NCI-H524 treated with DMSO at 0.1 percent for 48 hours (cell line): Measurements from ENCODE around the gene ACER2.
"Not testable (repeated sequence)": the region's sequence is repeated elsewhere in the genome, so short reads cannot be mapped to it uniquely, and the experiment has no call there.

Experiments
- DNase-seq: peaks from one replicate; lab custom pipeline; 2025; lab: John Stamatoyannopoulos, UW

The ACER2 gene

DNA sequence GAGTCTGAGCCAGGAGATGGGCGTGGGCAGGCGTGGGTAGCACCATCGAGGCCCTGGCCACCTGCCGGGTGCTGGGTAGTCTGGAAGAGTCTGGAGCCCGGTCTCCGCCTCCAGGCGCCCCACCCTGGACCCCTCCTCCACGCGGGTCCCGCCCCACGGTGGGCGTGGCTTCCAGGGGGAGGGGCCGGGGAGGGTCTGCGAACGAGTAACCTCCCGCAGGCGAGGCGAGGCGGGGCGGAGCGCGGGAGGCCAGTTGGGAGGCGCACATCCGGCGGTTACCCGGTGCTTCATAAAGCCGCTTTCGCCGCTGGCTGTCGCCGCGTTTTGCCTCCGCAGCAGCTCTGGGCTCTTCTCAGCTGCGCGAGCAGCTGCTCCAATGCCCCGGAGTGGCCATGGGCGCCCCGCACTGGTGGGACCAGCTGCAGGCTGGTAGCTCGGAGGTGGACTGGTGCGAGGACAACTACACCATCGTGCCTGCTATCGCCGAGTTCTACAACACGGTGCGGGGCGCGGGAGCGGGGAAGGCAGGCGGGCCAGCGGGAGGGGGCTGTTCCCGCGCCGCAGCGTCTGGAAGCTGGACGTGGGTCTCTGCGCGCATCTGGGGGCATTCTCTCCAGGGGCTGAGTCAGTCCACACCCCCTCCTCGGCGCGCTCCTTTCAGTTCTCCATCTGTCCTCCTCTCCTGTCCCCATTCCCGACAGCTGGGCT, at the start of gene ACER2:
TSS of gene ACER2 (plus strand) at position 317 of the 708 bp plus-strand sequence. CDS start at position 393, 76 bp downstream.
- peak; percentile 58 for DNase-seq

DNA sequence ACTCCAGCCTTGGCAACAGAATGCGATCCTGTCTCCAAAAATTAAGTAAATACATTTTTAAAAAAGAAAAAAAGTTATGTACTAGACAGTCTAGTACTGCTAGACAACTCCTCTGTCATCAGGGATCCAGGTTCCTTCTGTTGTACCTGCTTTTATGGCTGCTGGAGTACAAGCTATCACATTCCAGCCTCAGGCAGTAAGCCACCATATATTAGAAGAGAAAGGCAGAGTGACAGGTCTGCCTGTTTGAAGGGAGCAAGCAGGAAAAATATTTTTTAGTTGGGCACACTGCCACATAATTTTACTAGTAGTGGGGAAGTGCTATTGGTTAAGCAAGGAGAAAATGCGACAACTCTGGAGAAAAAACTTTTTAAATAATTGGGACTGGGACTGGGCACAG, 39.7 kb upstream of the ACER2 start:
- no peak for DNase-seq

DNA sequence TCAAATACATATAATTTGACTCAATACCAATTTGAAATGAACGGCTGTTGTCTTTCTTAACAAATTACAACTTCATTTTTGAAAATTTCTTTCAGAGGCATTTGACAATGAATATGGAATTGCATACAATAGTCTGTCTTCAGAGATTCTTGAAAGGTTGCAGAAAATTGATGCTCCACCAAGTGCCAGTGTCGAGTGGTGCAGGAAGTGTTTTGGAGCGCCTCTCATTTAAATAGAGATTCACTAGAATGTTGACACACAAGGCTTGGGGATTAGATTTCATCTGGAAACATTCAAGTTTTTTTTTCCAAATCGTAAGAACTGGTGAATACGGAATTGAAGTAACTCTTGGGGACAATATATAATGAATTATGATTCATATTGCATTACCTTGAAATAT, 36.9 kb upstream of the ACER2 start:
- DNase-seq: no peak

DNA sequence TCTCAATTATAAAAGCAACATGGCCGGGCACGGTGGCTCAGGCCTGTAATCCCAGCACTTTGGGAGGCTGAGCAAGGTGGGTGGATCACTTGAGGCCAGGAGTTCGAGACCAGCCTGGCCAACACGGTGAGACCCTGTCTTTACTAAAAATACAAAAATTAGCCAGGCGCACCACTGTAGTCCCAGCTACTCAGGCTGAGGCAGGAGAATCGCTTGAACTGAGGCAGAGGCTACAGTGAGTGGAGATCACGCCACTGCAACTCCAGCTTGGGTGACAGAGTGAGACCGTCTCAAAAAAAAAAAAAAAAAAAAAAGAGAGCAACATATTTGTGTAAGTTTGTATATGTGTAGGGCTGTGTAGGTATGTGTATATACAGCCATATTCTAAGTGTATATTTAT, 36.2 kb upstream of the ACER2 start:
- no peak for DNase-seq

DNA sequence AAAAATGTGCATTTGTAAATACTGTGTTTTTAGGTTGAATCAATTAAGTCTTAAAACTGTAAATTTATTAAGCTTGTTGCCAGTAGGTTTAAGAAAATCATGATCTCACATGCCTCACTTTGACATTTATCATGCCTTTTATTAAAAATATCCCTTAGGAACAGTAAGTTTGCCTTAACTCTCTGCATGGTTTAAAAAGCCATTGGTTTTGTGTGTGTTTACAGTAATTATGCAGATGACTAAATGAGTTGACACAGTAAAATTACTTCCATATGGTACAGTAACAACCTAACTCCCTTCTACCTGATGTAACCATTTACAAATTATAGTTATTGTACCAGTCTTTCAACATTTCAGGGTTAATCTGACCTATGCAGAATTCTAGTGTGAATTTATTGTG, 35.3 kb upstream of the ACER2 start:
- no peak for DNase-seq

DNA sequence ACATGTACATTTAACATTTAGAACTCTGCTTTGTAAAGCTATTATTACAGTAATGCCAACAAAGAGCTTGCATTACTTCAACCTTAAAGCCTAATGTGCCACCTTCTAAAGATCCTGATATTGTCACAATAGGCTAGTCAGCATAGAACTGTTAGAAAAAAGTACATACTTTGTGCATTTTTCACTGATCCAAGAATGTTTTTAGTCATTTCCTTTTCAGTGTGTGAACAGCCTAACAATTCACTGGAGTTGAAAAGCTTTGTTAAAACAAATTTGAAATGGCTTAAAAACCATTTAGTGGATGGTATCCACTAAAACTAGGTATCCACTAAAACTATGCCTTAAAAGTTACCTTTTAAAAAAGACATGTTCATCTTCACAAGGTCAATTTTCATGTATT, 33.3 kb upstream of the ACER2 start:
- DNase-seq: no peak

DNA sequence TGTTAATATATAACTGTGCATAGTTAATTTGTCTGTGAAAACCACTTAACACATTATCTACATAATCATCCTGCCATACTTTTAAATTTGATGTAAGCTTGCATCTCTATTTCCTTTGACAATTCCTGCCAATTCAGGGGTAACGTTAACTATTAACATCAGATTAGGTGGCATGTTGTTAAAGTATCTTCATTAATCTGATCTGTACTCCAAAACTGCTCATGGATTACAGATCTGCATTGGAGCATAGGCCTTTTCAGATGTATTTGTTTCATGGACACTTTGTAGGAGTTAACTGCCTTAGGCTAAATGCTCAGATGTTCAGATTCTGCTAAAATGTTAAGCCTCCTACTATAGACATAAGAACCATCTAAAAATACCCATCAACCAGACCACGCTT, 31.9 kb upstream of the ACER2 start:
- DNase-seq: no peak

DNA sequence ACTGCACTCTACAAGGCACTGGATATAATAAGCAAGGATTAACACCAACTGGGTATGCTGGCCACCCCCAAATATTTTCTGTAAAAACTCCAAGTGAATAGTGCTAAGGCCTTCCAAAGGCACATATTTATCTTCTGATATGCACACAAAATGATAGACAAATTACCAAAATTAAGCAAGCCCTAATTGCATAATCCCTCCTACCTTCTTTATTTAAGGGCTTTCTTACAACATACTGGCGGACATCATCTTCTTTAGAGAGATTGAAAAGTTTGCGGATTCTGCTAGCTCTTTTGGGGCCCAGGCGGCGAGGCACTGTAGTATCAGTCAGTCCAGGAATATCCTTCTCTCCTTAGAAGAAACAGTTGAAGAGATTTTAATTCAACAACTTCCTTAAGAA, 30.6 kb upstream of the ACER2 start:
- DNase-seq: no peak

DNA sequence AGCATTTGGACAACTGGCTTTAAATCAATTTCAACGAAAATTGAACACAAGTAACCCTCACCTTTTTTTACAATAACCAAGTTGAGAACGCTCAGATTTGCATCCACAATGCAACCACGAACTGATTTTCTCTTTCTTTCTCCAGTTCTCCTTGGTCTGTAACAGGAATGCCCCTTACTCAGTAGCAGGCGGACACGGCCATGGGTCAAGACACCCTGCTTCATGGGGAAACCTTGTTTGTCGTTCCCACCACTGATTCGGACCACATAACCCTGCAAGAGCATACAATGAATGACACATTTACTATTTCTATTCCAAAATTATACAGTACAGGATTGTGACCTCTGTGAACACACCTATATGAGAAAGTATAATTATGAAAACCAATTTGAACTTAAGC, 30.2 kb upstream of the ACER2 start:
- DNase-seq: no peak

DNA sequence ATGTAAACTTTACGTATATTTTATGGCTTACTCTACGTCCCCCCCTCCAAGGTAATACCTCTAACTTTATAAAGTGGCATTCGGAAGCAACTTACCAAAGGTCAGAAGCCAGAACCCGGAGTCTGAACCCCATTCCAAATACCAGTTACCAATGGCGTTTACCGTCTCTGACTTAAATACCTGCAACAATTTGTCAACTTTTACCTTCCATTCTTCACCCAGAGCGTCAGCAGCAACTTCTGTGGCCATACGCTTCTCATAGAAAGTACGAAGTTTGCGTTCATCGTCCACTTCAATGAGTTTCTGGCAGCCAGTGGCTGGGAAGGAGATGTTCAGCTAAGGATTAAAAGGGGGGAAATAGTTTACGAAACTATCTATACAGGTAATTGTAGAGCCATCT, 29.5 kb upstream of the ACER2 start:
- no peak for DNase-seq

DNA sequence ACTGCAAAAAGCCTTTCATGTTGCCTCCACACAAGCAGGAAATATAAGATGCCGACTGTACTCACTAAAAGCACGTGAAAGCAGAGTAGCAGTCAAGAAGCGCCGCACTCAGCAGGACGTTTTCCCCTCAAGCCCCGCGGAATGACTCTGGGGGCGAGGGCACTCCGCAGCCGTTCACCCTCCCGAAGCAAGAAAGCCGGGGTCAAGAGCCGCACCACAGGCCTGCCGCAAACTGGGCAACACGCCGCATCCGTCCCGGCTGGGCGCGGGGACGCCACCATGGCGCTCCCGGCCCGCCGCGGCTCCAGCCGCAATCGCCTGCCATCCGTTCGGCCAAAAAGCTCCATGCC, 29.1 kb upstream of the ACER2 start:
- no peak for DNase-seq

DNA sequence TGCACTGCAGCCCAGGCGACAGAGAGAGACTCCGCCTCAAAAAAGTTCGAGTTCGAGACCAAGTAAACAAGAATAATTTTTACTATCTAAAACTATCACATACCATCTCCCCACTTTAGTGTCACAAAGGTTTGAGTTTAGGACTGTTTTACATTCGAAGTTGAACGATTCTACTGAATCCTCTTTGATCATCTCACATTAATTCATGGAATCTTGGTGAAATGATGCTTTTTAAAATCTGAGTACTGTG, 28.1 kb upstream of the ACER2 start:
- no peak for DNase-seq

DNA sequence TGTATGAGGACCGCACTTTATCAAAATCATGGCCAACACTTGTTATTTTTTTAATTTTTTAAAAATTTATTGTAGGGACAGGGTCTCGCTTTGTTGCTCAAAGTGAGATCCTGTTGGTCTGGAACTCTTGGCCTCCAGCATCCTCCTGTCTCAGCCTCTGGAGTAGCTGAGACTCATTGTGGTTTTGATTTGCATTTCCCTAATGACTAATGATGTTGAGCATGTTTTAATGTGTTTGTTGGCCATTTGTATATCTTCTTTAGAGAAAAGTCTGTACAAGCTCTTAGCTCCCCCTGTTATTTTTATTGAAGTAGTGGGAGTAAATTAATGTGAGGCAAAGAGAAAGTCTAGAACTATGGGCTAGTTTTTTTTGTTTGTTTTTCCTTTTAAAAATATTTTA, 27.2 kb upstream of the ACER2 start:
- no peak for DNase-seq

DNA sequence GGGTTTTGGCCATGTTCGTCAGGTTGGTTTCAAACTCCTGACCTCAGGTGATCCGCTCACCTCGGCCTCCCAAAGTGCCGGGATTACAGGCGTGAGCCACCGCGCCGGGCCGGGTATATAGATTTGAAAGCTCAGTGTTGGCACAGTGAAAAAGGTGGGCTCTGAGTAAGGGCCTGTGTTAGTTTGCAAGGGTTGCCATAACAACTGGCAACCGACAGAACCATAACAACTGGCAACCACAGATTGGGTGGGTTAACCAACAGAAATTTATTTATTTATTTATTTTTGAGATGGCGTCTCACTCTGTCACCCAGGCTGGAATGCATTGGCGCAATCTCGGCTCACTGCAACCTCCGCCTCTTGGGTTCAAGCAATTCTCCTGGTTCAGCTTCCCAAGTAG, 23.6 kb upstream of the ACER2 start:
- DNase-seq: not testable (repeated sequence)

DNA sequence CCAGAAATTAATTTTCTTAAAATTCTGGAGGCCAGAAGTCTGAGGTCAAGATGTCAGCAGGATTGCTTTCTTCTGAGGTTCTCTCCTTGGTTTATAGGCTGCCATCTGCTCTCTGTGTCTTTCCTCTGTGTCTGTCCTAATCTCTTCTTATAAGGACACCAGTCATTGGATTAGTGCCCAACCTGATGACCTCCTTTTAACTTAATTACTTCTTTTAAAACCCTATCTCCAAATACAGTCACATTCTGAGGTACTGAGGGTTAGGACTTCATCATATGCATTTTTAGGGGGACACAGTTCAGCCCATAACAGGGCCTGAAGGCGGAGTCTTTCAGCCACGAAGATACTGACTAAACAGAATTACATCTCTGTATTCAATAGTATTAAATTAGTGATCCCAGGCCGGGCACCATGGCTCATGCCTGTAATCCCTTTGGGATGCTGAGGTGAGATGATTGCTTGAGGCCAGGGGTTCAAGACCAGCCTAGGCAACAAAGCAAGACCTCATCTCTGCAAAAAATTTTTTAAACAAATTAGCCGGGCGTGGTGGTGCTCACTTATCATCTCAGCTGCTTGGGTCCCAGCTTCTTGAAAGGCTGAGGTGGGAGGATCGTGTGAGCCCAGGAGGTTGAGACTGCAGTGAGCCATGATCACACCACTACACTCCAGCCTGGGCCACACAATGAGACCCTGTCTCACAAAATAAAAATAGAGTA, 22.9 kb upstream of the ACER2 start:
- peak; percentile 63 for DNase-seq

DNA sequence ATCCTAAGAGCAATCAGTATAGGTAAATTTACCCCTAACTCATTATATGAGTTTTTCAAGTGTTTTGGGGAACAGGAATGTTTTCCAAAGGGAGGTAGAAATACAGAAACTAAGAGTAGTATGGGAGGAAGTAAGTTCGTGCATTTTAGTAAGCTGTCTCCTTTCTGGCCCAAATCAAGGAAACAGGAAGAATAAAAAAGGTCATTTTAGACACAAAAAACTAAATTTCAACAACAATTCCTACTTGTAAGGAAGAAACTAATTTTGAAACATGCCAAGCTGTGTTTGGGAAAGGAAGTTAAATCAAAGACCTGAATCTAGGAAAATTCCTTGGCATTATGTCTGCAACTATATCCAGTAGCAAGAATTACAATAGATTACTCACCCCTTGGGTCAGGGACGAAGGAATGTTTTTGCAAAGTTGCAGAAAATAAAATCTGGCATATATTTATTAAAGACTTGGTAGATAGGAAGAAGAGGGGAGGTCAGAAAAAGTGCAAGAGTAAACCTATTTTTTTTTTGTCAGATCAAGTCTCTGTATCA, 22.2 kb upstream of the ACER2 start:
- no peak for DNase-seq

DNA sequence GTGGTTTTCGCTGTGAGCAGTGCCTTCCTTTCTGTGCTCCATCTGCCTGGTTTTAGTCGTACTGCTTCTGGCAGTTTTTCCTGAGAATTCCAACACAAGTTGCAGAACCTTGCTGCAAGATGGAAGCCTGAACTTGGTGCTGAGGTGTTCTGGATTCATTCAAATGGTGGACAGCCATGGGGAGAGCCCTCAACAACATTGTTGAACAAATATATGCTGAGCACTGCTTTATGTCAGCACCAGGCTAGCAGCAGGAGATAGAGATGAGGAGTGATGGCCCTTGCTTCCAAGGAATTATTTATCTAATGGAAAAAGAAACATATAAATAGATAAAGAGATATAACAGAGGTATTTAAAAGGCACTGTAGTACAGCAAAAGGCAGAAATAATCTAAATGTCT, 21.5 kb upstream of the ACER2 start:
- no peak for DNase-seq

DNA sequence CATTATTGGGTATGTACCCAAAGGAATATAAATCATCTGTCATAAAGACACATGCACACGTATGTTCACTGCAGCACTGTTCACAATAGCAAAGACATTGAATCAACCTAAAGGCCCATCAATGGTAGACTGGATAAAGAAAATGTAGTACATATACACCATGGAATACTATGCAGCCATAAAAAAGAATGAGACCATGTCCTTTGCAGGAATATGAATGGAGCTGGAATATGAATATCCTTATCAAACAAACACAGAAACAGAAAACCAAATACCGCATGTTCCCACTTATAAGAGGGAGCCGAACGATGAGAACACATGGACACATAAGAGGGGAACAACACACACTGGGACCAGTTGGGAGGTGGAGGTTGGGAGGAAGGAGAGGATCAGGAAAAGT, 19.3 kb upstream of the ACER2 start:
- not testable (repeated sequence) for DNase-seq

DNA sequence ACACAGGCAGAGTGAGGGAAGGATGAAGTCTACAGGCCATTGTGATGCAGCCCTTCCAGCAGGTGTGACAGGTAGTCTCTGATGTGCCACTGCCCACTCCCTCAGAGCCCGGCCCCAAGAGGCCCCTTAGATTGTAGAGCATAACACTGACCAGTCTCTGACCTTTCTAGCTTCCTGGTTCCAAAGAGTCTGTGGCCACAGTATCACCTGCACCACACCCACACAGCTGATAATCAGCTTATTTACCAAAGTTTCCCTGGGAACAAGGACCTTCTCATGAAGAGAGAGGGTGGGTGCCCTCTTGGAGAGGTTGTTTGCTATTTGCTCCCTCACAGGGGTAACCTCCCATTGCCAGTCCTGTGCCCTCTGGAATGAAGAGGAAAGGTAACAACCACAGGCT, 11.0 kb upstream of the ACER2 start:
- DNase-seq: no peak

DNA sequence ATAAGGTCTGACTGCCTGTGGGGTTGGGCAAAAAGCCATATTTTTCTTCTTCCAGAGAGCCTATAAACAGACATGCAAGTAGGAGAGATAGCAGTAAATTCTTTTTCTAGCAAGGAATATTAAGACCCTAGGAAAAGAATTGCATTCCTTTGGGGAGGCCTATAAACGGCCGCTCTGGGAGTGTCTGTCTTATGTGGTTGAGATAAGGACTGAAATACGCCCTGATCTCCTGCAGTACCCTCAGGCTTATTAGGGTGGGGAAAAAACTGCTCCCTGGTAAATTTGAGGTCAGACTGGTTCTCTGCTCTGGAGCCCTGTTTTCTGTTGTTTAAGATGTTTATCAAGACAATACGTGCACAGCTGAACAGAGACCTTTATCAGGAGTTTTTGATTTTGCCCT, 5.6 kb upstream of the ACER2 start:
- DNase-seq: not testable (repeated sequence)

DNA sequence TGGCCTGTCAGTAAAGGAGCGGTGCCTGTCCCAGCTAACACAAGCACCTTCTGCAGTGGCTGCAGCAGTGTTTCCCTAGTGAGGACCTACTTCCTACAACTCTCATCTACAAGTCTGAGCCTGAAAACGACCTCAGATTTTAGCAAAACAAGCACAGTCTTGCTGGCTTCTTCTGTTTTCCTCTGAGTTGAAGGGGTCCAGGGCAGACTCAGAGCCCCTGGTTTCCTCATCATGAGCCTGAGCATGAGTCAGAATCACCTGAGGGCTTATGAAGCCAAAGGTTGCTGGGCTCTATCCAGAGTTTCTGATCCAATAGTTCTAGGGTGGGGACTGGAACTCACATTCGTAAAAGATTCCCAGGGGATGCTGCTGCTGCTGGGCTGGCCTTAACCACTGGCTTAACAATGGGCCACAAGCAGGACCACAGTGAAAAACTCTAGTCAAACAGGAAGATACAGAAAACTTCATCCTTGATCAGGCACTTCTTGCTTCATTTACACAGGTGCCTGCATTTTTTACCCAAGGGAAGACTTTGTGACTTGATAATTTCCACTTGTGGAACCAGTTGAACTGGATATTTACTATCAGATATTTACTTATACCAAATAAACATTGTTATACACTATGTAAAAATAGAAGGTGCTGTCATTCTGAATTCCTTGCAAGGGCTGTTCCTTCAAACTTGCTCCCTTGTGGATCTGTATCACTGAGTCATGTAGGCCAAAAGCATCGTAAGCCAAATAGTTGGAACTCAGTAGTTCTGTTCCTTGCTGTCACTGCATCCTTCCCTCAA, 4.3 kb upstream of the ACER2 start:
- DNase-seq: no peak

DNA sequence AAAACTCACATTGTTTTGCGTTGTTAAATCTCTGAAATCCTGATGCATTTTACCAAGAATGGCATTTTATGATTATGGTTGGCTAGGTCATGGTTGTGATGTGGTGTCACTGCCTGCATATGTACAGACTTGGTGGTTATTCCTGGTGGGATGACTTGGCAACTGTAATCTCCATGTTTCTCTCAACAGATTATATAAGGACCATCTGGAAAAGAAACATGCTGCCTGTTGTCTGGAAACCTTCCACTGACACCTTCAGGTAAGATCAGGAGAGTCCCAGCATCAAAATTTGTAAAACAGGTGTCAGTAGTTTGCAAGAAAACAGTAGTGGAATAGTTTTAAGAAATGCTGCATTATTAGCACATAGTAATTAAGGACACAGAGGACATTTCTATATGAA, 3.0 kb upstream of the ACER2 start:
- DNase-seq: peak; percentile 12

DNA sequence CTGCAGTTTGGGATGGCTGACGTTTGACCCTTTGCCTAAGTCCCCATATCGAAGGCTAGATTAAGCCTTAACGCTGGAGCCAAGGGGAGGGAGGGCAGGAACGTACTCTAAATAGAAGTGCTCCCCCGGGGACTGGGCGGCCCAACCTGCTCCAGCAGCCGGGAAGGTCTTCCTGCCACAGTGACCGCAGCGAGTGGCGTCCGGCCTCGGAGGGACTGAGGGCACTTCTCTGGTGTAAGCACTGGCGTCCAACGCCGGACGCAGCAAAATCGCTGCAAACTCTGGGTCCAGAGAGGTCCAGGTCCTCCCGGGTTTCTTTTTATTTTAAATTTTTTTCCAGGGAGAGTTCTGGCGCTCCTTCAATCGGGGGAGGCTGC, 505 bp upstream of the ACER2 start:
- no peak for DNase-seq
